Left forelimb (tissue), 1 donor: ENCODE measurements around the gene GPR139.

Source experiments
- DNase-seq: peaks from one replicate; pipeline ENCODE4 v3.0.0-alpha.2; 2018; ENCODE audit warnings: low spot score

Gene GPR139

GRCh38 chr16:20073203-20074098 lies at the start of gene GPR139:
GPR139 (minus strand) TSS chr16:20073890; CDS start chr16:20073616, 274 bp downstream.
- DNase-seq = no peak

GRCh38 chr16:20122011-20122410 lies 48.3 kb upstream of the GPR139 start:
- no peak for DNase-seq

GRCh38 chr16:20114356-20114755 lies 40.7 kb upstream of the GPR139 start:
- DNase-seq = no peak

GRCh38 chr16:20111143-20111542 lies 37.5 kb upstream of the GPR139 start:
- DNase-seq = no peak

GRCh38 chr16:20107083-20107482 lies 33.4 kb upstream of the GPR139 start:
- no peak for DNase-seq

GRCh38 chr16:20104563-20105183 lies 31.0 kb upstream of the GPR139 start:
- no peak for DNase-seq

GRCh38 chr16:20102521-20102920 lies 28.8 kb upstream of the GPR139 start:
- no peak for DNase-seq

GRCh38 chr16:20102021-20102420 lies 28.3 kb upstream of the GPR139 start:
- DNase-seq = no peak

- no peak for DNase-seq
These were observed 25.7 kb upstream of the GPR139 start for GRCh38 chr16:20099375-20099774.

GRCh38 chr16:20094157-20094556 lies 20.5 kb upstream of the GPR139 start:
- no peak for DNase-seq

GRCh38 chr16:20089246-20089965 lies 15.7 kb upstream of the GPR139 start:
- no peak for DNase-seq

- DNase-seq = no peak
These were observed 11.0 kb upstream of the GPR139 start for GRCh38 chr16:20084624-20085226.

GRCh38 chr16:20079106-20079505 lies 5.4 kb upstream of the GPR139 start:
- DNase-seq = no peak

- no peak for DNase-seq
These were observed 1.6 kb upstream of the GPR139 start for GRCh38 chr16:20075243-20075642.

- no peak for DNase-seq
These were observed 655 bp upstream of the GPR139 start for GRCh38 chr16:20074099-20074991.

GRCh38 chr16:20072874-20073202 lies 852 bp downstream of the GPR139 start:
- DNase-seq = no peak

- DNase-seq = no peak
These were observed 1.4 kb downstream of the GPR139 start for GRCh38 chr16:20072146-20072873.

- no peak for DNase-seq
These were observed 8.8 kb downstream of the GPR139 start for GRCh38 chr16:20064931-20065330.

- DNase-seq = no peak
These were observed 9.2 kb downstream of the GPR139 start for GRCh38 chr16:20064520-20064919.

- DNase-seq = no peak
These were observed 12.6 kb downstream of the GPR139 start for GRCh38 chr16:20061132-20061531.

GRCh38 chr16:20056436-20056835 lies 17.3 kb downstream of the GPR139 start:
- DNase-seq = no peak
